Activated gamma-delta T cell (primary cell): ENCODE data around the gene KCNIP4.

Source experiments
- DNase-seq: peaks from one replicate; lab custom pipeline; 2025; lab: John Stamatoyannopoulos, UW

The KCNIP4 gene

DNA sequence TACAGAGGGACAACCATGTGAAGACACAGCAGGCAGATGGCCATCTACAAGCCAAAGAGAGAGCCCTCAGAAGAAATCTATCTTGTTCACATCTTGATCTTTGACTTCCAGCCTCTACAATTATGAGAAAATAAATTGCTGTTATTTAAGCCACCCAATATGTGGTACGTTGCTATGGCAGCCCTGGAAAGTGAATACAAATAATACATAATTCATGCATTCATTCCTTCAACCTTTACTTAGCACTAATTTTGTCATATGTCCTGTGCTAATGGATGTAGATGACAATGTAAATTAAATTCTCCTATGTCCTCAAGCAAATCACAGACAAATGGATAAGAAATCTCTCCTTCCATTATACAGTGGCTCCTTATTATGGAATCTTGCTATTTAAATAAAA, 886.7 kb downstream of the KCNIP4 start:
- DNase-seq, result no peak

GRCh38 chr4:21046141-21046540, 902.4 kb downstream of the KCNIP4 start:
- DNase-seq, result no peak

DNA sequence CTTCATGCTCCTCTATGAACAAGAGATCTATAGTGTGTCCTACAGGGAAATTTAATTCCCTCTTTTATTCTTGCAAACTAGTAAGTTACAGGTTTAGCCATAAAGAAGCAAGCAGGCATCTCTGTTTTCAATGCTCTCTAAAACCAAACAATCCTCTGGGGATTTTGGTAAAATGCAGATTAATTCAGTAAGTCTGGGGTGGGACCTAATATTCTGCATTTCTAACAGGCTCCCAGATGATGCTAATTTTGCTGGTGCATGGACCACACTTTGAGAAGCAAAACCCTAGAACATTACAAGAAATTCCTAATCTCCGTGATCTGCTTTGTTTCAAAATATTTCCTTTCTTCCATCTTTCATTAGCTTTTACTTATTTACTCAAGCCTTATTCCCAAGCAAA, 903.5 kb downstream of the KCNIP4 start:
- no peak for DNase-seq

- DNase-seq, result no peak
Measured at GRCh38 chr4:21041708-21042107, 906.9 kb downstream of the KCNIP4 start.

DNA sequence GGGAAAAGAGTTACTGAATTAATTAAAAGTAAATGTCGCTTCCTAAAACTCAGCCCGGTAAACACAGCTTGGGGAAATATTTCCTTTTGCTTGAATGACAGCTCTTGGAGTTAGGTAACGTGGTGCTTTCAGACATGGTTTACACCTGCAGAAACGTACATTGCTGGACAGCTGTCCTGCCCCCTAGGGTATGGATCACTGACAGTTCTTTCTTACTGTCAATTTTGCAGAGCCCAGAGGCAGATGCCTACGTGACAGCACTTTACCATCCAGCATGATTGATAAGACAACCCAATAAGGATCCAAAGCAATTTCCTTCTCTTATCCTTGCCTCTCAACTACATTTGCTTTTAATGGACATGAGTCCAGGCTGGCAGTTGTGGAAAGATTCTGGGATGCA, 913.8 kb downstream of the KCNIP4 start:
- DNase-seq, result no peak

DNA sequence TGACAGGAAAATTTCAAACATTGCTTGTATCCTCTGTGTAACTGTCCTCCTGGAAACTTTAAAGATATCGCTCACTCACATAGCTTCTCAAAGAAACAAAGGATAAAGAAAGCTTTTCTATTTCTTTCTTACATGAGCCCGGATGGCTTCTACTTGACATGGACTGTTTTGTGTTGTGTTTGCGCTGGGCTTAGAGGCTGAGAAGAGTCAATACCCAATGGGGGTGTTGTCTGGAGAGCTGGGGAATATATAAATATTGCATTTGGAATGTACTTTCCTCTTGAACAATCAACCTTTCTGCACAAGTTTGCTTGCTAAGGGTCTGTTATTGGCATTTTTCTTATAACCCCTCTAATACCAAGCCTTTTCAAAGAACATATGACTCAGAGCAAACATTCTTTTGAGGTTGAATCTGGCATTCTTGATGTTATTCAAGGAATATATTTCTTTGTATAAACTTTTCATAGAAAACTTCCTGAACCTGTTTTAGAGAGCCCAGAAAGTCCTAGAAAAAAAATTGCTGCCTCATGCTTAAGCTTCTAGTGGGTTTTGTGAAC, 916.4 kb downstream of the KCNIP4 start:
- no peak for DNase-seq

DNA sequence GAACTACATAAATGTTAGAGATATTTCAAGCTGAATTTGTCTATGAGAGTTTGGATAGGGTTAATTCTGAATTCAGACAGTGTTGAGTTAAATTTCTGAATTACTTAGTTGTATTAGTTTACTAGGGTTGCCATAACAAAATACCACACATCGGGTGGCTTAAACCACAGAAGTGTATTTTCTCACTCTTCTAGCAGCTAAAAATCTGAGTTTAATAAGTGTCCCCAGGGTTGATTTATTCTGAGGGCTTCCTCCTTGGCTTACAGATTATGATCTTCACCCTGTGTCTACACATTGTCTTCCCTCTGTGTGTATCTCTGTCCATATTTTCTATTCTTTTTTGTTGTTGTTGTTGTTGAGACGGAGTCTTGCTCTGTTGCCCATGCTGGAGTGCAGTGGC, 929.8 kb downstream of the KCNIP4 start:
- DNase-seq, result no peak

DNA sequence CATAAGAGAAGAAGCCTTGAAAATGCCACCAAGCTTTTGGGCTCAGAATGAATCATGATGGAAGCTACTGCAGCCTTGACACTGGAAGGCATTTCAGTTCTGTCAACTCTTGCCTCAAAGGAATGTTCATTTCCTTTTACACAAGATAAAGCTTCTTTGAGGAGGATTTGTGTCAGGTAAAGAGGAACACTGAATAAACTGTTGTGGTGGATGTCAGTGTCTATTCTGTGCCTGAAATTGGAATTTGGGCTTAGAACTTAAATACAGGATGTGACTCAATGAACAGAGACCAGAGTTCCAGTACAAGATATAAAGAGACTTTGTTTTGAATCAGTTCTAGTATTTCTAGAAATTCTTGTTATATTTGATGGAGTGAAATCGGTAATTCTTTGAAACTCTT, 935.1 kb downstream of the KCNIP4 start:
- DNase-seq, result no peak

DNA sequence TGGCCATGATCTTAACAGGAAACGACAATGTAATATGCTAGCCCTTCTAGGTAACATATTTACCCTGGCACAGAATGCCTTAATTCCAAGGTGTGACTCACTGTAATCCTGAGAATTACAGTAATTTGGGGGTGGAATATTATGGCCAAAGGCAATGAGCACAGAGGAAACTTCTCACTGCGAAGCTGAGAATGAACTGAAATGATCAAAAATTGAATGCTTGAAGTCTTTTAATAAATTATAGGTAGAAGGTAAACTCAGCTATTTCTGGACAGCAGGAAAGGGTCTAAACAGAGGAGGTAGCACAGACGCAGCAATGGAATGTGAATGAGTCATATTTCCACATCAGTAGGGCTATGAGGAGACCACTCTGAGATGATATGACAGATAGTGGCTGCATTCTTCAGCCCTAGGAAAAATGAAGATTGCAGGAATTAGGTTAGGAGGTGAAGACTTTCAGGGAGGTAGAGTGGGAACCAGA, 935.7 kb downstream of the KCNIP4 start:
- no peak for DNase-seq

DNA sequence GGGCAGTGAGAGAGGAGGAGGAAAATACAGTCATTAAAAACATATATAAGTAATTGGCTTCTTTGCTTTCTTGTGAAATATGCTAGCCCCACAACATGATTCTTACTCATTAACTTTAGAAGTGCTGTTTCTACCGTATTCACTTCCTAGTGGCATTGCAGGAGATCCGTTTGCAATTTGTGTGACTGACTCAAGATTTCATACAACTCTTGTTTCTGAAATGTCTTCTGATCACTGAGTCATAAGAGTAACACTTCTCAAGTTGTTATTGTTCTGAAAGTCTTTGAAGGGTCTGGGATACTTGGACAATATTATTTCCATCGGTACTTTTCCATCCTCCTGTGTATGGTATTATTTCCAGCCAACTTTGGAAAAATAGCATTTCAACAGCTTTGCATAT, 937.5 kb downstream of the KCNIP4 start:
- no peak for DNase-seq

GRCh38 chr4:21009956-21010355, 938.6 kb downstream of the KCNIP4 start:
- DNase-seq, result no peak

- no peak for DNase-seq
Measured at GRCh38 chr4:21005647-21006046, 942.9 kb downstream of the KCNIP4 start.

DNA sequence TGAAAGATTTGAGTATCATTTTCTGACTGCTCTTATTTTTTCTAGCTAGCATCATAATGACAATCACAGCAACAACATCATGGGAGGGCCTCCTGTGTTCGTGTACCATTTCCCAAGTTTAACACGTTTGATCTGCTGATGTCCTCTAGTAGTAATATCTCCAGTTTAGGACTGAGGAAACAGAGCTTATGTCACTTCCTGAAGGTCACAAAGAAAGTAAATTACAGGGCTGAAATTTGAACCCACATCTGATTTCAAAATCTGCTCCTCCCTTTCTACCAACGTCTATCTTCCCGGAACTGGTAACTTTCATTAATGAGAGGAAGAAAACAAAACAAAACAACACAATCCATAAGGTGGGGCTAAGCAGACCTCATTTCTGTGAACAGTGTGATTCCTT, 945.6 kb downstream of the KCNIP4 start:
- DNase-seq, result no peak

GRCh38 chr4:21002286-21002685, 946.3 kb downstream of the KCNIP4 start:
- DNase-seq, result no peak

GRCh38 chr4:21001490-21001889, 947.1 kb downstream of the KCNIP4 start:
- DNase-seq, result no peak

GRCh38 chr4:20997886-20998285, 950.7 kb downstream of the KCNIP4 start:
- DNase-seq, result no peak

DNA sequence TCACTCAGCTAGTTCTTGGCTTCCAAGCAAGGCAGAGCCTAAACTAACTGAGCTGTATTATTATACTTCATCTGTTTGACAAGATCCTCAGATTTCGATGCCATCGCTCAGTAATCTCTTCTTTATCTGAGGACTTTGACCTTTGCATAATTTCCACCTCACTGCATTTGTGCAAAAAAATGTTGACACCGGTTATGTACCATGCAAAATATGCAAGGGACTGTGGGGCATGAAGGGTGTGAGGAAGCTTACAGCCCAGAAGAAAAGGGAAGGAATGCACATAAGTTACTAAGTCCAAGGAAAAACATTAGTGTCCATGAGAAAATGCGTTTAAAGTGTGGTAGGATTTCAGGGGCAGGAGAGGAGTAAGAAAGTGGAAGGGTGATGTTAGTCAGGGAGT, 953.0 kb downstream of the KCNIP4 start:
- DNase-seq, result no peak

GRCh38 chr4:20995015-20995414, 953.6 kb downstream of the KCNIP4 start:
- no peak for DNase-seq

DNA sequence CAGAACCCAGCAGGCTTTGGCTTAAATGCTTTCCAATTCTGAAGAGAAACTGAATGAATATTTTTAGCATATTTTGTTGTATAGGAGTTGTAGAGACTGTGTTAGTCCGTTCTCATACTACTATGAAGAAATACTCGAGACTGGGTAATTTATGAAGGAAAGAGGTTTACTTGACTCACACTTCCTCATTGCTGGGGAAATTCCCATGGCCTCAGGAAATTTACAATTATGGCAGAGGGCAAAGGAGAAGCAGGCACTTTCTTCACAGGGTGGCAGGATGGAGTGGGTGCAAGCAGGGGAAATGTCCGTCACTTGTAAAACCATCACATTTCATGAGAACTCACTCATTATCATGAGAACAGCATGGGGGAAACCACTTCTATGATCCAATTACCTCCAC, 956.6 kb downstream of the KCNIP4 start:
- no peak for DNase-seq

GRCh38 chr4:20987191-20987590, 961.4 kb downstream of the KCNIP4 start:
- DNase-seq, result no peak

- DNase-seq, result no peak
Measured at GRCh38 chr4:20984576-20984836, 964.1 kb downstream of the KCNIP4 start.

DNA sequence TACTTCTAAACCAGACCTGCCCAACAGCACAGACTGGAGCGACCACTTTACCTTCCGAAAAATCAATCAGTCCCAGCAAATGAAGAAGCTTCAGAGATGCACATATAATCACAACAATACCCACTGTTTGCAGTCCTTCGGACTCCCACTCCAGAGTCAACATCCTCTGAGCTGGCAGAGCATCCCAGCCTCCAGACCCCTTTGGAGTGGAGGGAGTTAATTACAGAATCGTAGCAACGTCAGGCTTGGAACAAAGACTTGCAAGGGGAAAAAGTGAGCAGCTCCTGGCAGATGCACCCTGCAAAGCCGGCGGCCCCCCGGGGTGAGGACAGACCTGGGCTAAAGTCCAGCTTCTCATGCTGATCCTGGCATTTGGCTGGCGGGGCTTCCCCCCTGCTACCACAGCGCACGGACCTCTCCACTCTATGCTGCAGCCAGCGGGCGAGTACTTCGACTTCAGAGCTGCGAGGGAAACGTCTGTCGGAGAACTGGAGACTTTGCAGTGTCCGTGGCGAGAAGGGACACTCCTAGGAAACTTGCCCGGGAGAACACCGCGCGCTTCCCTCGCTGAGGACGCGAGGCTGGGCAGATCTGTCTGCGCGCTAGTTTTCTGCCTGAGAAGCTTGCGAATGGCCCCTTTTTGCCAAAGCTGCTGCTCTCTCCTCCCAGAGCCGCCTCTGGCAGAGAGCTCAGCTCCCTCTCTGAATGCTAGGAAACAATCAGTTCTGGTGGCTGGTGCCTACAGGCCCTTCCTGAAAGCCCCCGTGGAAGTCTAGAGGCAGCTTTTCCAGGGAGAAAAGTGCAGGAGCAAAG, 964.6 kb downstream of the KCNIP4 start:
- no peak for DNase-seq

DNA sequence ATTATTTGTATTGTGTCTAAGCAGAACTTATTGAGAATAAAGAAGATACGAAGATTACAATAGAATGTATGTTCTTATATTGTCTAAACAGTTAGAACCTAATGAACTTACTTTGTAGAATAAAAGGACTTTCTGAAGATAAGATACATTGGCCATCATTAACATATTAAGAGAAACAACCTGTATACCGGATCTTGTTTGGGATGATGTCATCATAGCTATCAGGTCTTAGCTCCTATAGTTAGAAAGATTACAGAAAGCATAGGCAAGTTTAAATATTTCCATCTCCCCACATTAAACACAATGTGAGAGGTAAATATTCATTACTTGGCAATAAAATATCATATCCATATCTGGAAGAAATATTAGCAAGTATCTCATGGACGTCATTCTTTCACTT, 966.0 kb downstream of the KCNIP4 start:
- no peak for DNase-seq

DNA sequence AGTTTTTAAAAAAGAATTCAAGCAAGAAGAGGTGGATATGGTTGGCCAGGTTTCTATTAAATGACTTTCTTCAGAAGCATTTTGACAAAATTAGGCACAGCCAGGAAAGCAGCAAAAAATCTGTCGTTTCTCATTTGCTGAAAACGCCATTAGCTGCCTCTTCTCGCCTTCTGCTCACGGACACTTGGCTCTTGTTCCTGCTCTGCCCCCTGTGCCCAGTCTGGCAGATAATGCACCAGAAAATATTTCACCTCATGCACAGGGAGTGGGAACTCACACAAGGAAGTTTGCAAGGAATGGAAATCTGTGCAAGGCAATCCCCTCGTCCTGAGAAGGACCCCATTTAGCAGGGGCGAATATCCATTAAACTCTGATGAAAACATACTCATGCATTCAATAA, 988.3 kb downstream of the KCNIP4 start:
- DNase-seq, result no peak
